ENCODE data around the gene RAB11FIP2. TPM values are rescaled to one million over a fixed set of nuclear protein-coding genes. Genes with fewer than 3 reads are reported as not detected.

RAB11FIP2 gene
- total and polyA plus RNA-seq, 2 of the 4 experiments (the other 2 are of a cell fraction), result 3.6 to 16.1 TPM

GRCh38 chr10:117994771-117995170 is 52.0 kb downstream of the RAB11FIP2 start:
- H2BK5ac ChIP-seq (ENCODE audit: low read depth, low read length, poor library complexity, severe bottlenecking), result no peak overlapping the region
- DNase-seq, result no peak
- H3K9me3 ChIP-seq (ENCODE audit: control insufficient read depth, insufficient read depth, low read length), result no peaks in the 10 kb centered on the region
- no peak overlapping the region for H3K56ac ChIP-seq (ENCODE audit: extremely low read depth, insufficient read depth, low read length)
- no peak for TF ChIP-seq CTCF (conservative IDR thresholded peaks at IDR 0.05; ENCODE audit: low read depth, low read length)
- no peak for TF ChIP-seq MAFK (IDR thresholded peaks at IDR 0.05; ENCODE audit: low read depth, low read length)
- TF ChIP-seq CEBPB (IDR thresholded peaks at IDR 0.05; ENCODE audit: low read depth, low read length), result no peak
- TF ChIP-seq BHLHE40 (IDR thresholded peaks at IDR 0.05; ENCODE audit: low read depth, low read length), result no peak
- no TSS peak for BruUV-seq (replicated peaks)
- no peak overlapping the region for H2AK5ac ChIP-seq (ENCODE audit: low read depth, low read length)
- 0 out of 2 replicates have a peak, but pooled peaks cover 2% of the 10 kb centered on the region for H3K36me3 ChIP-seq (ENCODE audit: control insufficient read depth, insufficient read depth, low read length)
- no CpG with 5 or more reads among the region's 2 CpGs for WGBS, 2 experiments (ENCODE audit: extremely low coverage in 2 of 2, insufficient read length in 1 of 2)
- H3K9me1 ChIP-seq (ENCODE audit: insufficient read depth, low read length), result no peaks in the 10 kb centered on the region
- no peak overlapping the region for H3K14ac ChIP-seq (replicated peaks; ENCODE audit: low read depth, low read length)
- H3K79me1 ChIP-seq (ENCODE audit: low read depth in 1 of 2, low read length in 2 of 2), result no peaks in the 10 kb centered on the region
- H2BK120ac ChIP-seq (ENCODE audit: low read depth, low read length), result no peak overlapping the region
- no peaks in the 10 kb centered on the region for H3K27me3 ChIP-seq (ENCODE audit: control insufficient read depth, insufficient read depth, low read length)
- no peak overlapping the region for H3K4me3 ChIP-seq (ENCODE audit: insufficient read depth, low read depth, low read length)
- no peak overlapping the region for H2AFZ ChIP-seq (replicated peaks; ENCODE audit: low read length, poor library complexity)
- no peak overlapping the region for H4K5ac ChIP-seq (ENCODE audit: low read depth, low read length)
- ATAC-seq (ENCODE audit: low read depth), result no peak
- ChIA-PET POLR2A (ENCODE audit: unreplicated experiment) (no interaction called here), CTCF (no interaction called here)
- no peak overlapping the region for H3K4ac ChIP-seq (ENCODE audit: low read depth, low read length)
- in situ Hi-C loops (cut with MboI; ENCODE audit: low sequenced_read_pairs) (no loop called here), intact Hi-C loops (cut with micrococcal nuclease) (no loop called here), dilution Hi-C loops (cut with HindIII; ENCODE audit: low sequenced_read_pairs, unreplicated experiment) (no loop called here)
- no peak overlapping the region for H4K8ac ChIP-seq (ENCODE audit: low read depth in 2 of 2, low read length in 2 of 2)
- H3K18ac ChIP-seq (ENCODE audit: low read depth, low read length), result no peak overlapping the region
- H3K27ac ChIP-seq (ENCODE audit: insufficient read depth, low read length), result no peak overlapping the region
- no peak overlapping the region for H3K23ac ChIP-seq (ENCODE audit: low read depth, low read length)
- no peak overlapping the region for H3K9ac ChIP-seq (ENCODE audit: low read depth, low read length)
- no peak overlapping the region for H4K91ac ChIP-seq (ENCODE audit: insufficient read depth, low read depth, low read length)
- H2AK9ac ChIP-seq (replicated peaks; ENCODE audit: low read depth, low read length, poor library complexity), result no peak overlapping the region
- no peak overlapping the region for H2BK15ac ChIP-seq (ENCODE audit: low read depth, low read length)
- no peaks in the 10 kb centered on the region for H4K20me1 ChIP-seq (ENCODE audit: insufficient read depth, low read length)
- H2BK20ac ChIP-seq (ENCODE audit: low read depth, low read length), result no peak overlapping the region
- no peak overlapping the region for H3K4me2 ChIP-seq (ENCODE audit: low read depth, low read length)
- no peaks in the 10 kb centered on the region for H3K4me1 ChIP-seq (ENCODE audit: control insufficient read depth, insufficient read depth, low read length)
